Stimulated activated CD4-positive, alpha-beta T cell treated with anti-CD3 and anti-CD28 coated beads, Interleukin-2, amount 100 ng/mL, for 4 hours (primary cell): ENCODE data around the gene AK8.
A peak's percentile ranks its signal among the peaks of the same experiment; 100 is the strongest.

Experiments used
- DNase-seq: peaks from one replicate; pipeline ENCODE4 v3.0.0-alpha.2; 2020; ENCODE audit warnings: low read depth

AK8 gene, protein sequence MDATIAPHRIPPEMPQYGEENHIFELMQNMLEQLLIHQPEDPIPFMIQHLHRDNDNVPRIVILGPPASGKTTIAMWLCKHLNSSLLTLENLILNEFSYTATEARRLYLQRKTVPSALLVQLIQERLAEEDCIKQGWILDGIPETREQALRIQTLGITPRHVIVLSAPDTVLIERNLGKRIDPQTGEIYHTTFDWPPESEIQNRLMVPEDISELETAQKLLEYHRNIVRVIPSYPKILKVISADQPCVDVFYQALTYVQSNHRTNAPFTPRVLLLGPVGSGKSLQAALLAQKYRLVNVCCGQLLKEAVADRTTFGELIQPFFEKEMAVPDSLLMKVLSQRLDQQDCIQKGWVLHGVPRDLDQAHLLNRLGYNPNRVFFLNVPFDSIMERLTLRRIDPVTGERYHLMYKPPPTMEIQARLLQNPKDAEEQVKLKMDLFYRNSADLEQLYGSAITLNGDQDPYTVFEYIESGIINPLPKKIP

DNA sequence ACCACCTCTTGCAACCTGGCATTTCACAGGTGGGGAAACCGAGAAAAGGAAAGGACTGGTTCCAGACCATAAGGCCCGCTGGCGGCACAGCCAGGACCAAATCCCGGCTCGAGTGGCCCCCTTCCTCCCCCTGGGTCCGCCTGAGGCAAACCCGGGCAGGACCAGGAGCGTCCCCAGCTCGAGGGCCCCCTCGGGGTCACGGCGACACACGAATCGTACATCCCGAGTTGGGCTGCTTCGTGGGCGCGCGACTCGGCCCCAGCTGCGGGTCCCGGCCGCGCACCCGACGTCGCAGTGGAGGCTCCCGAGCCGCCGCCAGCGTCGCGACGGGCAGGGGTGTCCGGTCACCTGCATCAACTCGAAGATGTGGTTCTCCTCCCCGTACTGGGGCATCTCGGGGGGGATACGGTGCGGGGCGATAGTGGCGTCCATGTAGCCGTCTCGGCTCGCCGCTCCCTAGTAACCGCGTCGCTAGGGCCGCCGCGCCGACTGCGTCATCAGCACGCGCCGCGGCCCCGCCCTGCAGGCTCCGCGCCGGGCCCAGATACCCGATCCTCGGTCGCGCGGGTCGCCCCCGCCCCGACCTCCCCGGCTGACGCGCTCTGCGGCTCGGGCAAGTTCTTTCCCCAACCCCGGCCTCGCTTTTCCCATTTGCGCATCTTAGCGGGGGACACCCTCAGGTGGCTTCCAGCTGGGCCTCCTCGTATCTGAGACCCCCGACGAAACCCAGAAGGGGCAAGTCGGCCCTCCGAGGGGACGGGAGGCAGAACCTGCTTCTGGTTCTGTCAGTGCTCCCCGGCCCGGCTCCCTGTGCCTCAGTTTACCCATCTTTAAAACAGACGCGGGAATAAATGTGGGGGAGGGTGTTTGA is at the start of gene AK8:
TSS of gene AK8 (minus strand) at position 461 of the 871 bp plus-strand sequence. CDS start at position 432, 29 bp downstream.
- DNase-seq, result peak; percentile 68

DNA sequence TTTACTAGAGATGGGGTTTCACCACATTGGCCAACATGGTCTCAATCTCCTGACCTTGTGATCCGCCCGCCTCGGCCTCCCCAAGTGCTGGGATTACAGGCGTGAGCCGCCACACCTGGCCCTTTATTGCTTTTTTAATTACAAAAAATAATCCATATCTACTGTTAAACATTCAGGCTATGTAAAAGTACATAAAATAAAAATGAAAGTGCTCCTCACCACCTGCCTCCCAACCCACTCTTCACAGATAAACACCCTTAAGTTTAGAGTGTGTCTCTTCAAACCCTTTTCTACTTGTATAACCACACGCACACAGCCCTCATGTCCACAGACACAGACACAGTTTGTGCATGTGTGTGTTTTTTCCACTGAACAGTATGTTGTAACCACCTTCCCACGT is 49.6 kb upstream of the AK8 start:
- DNase-seq, result no peak

DNA sequence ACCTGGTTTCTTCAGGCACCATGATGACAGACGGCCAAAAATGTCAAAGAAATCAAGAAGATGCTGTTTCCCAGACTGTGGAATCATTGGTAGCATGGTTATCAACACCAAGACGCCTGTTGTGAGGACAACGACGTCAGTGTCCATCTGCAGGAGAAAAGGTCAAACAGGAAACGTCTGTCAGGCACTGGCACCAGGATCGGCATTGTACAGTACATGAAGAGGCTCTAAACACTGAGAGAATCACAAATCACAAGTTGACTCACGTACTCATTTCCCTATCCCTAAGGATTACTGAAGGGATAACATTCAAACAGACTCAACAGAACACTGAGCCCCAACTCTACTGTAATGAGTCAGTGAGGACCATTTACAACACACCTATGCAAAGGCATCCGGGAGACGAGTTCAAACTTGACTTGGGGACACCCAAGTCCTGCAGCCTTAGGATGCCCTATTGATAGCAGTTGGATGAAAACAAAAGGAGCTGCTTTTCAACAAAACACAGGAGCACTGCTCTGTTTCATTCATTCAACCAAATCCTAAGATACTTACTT is 45.3 kb upstream of the AK8 start:
- DNase-seq, result no peak

DNA sequence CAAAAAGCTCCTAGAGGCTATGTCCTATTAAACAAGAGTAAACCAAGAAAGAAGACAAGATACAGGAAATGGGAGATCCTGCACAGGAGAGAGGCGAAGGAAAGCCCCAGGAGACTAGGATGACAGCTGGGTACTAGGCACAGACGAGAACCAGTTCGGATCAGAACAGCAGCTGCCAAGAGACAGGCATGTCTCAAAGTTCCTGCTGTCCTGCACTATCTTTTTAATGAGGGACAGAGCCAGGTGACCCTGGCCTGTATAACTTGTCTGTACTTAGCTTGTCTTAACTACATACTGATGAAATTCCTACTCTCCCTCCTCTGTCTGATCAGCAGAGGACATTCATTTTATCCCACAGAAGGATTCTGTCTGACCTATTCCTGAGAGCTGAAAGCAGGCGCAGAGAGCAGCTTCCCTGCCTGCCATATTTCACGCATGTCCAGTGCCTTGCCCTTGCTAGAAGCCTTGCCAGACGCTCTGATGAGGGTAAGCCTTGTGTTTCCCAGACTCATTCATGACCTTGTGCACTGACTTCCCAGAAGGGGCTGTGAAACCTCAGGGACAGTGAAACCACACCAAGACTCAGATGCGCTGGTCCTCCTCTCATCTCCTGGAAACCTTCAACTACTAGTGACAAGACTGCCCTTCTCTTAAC is 41.7 kb upstream of the AK8 start:
- no peak for DNase-seq

DNA sequence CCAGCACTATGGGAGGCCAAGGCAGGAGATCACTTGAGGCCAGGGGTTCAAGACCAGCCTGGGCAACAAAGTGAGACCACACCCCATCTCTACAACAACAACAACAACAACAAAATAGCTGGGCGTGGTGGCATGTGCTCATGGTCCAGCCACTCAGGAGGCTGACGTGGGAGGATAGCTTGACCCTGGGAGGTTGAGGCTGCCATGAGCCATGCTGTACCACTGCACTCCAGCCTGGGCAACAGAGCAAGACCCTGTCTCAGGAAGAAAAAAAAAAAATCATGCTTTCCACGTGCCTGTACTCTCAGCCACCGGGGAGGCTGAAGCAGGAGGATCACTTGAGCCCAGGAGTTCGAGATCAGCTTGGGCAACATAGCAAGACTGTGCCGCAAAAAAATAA is 36.8 kb upstream of the AK8 start:
- DNase-seq, result no peak

DNA sequence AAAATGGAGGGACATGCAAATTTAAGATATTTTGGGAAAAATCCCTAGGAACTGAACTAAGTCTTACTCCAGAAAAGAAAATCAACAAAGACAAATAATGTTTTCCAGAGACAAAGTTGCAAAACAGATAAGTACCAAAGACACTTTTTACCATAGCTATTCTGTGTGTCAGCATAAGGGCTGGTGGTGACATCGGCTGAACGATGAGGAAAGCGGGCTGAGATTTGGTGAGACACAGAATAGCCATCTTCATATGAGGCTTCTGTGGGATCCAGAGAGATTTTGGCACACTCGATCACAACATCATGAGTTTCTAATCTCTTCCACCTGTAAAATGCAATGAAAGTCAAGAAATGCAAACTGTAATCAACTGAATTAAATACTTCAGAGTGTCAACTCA is 34.0 kb upstream of the AK8 start:
- DNase-seq, result no peak

DNA sequence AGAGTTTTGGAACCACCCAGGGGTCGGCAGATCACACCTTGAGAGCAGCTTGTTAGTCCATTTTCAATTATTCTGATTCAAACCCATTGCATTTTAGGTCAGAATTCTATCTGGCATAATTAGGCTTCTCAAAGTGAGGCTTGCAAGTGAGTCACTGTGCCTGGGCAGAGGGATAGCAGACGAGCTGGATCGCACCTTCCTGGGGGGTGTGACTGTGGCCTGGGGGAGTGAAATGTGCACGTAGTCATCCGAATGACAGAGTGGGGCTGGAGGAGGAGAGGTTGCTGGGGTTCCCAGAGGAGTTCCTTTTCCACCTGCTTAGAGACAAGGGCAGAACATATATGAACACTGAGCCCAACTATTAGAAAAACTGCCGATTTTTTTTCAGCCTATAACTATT is 32.3 kb upstream of the AK8 start:
- no peak for DNase-seq

DNA sequence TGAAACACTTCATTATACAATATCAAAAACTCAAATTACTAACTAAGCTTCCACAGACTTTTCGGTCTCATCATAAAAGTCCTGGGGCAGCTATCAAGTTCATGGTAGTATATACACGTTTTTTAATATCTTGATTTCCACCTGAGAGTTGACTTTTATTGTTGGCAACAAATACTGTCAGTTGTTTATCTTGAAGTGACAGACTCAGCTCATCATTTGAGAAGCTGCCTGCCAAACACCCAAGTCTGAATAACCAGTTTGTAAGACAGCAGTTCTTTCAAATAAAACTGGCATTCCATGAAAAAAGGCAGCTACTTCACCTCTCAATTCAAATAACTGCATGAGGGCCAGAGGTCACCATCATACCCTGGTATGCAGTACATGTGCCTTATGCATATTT is 31.2 kb upstream of the AK8 start:
- no peak for DNase-seq

DNA sequence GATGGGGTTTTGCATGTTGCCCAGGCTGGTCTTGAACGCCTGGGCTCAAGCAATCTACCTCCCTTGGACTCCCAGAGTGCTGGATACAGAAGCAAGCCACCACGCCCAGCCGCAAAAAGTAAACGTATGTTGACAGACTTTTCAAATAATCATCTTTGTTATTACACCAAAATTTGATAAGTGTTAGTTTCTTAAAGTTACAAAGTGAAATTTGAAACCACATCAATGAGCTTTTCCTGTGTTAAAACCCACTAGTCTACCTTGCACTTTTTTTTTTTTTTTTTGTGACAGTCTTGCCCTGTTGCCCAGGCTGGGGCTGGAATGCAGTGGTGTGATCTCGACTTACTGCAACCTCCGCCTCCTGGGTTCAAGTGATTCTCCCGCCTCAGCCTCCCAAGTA is 30.6 kb upstream of the AK8 start:
- no peak for DNase-seq

DNA sequence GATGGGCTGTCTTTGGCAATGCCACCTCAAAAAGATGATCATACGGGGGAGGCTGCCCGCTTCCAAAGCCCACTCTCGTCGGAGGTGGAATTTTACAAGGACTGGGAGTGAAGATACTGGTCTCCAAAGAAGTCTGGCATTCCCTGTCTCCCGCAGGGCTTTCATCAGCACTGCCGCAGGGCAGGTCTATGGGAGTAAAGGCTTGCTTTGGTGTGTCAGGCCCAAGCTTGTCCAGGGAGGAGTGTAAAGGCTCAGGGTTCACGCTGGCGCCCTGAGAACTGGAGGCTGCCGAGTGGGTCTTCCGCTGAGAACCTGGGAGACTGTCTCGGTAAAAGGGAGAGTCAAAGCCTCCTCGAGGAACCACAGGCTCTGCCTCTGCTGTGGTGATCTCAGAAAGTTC is 27.6 kb upstream of the AK8 start:
- DNase-seq, result no peak

DNA sequence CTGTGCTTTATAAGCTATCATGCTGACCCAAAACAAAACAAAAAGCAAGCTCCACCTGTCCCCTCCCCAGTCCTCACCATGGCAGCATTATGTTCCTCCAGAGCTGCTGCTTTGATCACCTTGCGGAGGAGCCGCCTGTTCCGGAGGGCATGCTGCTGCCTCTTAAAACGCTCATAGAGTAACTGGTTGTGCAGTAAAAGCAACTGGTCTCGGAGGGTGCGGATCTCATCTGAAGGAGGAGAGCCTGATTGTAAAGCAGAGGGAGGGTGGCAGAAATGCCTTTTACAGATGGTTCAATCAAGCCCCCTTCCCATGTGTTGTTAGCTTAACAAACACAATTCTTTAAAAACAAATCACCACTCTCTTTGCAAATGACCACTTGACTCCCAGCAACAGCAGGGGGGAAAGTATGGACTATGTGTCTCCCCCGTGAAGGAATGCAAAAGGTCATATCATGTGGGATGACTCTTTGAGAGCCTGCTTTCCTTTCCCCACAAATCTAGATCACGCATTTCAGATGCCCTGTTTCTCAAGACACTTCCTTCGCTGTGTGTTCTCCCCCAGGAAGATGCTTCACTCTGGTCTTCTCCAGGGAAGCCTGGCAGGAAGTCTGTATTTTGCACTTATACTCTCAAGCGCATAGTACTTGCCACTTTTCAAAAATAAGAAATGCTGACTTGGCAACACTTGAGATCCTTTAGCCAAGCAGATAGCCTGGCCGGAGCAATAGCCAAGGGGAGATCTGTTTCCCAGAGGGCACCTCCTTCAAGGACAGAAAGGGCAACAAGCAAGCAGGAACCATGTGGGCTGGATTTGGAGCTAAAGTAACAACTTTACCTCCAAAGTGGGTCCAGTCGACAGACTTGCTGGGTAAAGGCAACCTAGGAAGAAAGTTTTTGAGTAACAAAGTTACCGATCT is 25.7 kb upstream of the AK8 start:
- DNase-seq, result no peak

DNA sequence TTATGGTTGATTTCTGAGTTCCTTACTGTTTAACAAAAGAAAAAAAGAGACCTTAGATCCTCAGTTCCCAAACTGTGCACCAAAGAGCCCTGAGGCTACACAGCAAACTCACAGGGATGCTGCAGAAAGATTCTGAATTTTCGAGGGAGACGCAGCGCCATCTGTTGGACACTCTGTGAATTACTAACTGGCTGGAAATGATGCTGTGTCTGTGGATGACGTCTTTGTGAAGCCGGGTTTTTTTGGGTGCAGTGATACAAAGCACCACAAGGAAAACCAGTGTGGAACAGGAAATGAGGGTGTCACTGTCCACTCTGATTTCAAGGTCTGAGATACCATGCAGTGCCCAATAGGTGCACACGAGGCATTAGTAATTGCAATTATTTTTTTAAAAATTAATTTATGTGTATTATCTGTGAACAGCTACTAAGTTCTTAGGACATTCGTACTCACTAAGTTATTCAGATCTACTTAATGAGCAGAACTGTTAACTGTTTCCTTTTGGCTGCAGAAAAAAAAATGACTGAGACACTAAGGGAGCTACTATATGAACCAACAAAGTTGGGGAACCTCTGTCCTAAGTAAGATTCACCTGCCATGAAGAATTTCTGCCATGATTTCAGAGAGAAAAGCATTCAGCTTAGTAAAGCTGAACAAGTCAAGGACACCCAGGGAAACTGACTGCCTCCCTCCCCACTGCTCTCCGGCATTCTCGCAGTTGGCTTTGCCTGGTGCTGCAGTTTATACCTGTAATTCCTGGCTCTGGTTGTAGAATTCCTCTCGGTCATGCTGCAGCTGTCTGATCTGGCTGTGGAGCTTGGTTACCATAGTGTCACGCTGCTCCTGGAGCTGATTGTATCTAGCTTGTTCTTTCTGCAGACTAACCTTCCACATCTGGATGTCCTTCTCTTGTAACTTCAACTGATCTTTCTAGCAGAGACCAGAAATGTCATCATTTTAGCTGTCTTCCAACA is 24.1 kb upstream of the AK8 start:
- DNase-seq, result peak; percentile 48

DNA sequence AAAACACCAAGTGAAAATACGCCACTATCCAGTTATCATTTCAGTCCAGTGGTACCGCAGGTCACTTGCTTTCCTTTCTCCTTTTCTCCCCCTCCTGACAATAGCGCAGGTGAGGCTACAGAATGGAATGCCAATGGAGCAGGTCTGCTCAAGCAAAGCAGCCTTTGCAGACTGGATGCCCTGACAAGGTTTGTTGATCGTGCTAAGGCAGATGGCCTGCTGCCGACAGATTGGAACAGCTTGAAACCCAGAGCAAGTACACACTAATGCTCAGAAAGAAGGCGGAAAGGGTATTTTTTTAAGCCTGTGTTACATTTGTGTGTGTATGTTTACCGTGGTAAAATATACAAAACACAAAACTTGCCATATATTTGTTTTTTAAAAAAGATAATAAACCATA is 20.0 kb upstream of the AK8 start:
- DNase-seq, result no peak

DNA sequence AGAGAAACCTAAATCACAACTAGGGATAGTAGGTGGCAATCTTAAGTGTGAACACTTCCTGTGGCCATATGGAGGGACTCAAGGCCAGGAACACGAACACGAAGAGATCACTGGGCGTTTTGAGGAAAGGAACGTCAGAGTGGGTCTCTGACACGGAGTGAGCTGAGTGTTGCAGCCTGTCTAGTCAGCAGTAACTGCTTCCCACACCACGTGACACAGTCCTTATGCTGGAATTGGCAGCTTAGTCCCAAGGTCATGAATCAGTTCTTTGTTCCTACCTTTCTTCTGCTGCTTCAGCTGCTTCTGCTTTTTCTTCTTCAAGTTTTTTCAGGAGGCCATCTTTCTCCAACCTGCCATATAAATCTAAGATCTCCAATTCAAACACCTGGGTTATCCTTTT is 18.8 kb upstream of the AK8 start:
- no peak for DNase-seq

DNA sequence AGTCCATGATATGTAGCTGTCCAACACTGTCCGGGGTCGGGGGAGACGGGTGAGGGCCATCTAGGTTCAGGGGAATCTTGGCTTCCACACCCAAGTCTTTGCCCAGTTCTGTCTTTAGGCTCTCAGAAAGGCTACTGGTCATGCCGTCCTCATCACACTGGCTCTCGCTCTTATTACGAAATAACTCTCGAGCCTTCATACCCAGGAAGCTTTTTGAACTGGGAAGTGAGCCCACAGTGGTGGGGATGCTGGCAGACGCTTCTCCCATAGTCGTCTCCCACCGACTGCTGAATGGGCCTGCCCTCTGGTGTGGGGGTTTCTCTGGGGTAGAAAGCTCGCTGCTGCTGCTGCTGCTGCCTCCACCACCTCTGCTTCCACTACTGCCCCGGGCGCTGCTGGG is 18.2 kb upstream of the AK8 start:
- DNase-seq, result no peak

DNA sequence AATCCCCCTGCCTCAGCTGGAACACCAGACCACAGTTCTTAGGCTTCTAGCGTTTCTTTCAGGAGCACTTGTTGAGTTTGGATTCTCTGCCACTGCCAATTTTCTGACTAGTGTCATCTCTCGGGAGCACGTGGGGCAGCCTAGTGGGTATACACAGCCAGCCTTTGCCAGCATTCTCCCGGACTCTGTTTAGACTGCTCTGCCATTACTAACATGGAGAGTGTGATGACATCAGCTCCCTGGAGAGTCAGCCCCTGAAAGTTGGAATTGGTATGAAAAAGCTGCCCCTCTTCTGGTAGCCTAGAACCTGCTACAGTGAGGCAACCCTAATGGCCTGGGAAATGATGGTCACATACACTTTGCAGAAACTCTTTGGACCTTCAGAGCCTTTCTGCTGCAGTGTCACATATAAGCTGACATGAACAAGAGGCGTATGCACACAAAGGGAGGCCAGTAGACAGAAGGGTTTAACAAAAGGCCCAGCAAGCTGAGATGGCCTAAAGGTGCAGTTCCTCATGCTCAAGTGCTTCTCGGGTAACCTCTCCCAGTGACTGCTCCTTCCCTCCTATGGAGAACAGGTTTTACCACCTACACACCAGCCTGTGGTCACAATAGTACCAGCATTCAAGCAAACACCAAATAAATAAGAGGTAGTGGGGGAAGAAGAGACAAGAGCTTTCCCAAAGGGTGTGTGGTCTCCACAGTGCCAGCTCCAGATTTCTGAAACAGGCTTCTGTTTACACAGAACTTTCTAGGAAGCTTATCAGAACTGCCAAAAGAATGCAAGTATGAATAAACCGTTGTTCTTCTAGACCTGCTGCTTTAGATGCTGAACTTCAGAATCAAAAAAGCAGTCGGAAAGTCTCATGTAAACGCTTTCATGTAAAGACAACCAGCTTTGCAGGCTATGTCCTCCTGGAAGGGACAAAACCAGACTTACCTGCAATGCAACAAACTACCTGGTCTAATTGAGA is 17.1 kb upstream of the AK8 start:
- no peak for DNase-seq

DNA sequence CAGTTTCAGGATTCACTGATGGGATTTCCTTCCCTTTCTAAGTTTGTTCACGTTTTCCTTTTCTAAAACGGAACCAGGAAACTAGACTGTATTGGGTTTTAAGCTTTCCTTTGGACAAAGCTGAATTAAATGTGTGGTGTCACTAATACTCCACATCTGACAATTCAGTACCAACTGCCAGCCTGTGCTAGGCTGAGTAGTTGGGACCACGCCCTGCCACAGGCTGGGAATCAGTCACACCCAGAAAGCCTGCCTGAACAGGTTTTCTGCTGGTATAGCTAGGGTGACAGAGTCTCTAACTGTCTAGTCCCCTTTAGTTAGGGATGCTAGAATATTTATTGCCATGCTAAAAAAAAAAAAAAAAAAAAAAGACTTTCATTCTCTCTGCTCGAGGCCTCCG is 16.3 kb upstream of the AK8 start:
- DNase-seq, result no peak

DNA sequence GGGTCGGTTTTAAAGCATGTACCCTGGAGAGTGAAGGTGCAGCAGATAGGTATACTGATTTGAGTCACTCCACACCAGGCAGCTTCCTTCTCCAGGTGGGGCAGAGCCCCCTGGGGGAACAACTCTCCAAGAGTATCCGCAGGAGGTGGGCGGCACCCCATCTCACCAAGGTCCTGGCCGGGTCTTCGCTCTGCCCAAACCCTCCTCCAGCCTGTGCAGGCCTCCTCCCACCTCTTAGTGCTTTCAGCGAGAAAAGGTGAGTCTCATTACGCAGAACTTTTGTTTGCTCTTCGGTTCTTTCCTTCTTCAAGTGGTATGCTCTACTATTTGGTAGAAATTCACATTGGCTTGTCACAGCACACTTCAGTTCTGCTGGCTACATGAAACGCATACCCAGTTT is 14.3 kb upstream of the AK8 start:
- DNase-seq, result no peak

DNA sequence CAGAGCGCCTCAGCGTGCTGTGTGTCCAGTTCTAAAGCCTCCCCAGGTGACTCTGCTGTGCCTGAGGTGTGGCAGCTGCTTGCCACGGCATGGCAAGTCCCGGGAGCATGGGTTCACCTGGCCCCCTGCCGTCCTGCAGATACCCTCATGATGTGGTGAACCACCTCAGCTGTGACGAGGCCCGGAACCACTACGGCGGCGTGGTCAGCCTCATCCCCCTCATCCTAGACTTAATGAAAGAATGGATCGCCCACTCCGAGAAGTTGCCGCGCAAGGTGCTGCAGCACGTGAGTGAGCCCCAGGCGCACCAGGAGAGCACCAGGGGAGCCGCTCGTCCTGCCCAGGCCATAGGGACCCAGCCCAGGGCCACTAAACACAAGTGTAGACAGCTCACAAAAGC is 10.1 kb upstream of the AK8 start:
- DNase-seq, result no peak
